ENCODE measurements around the gene DHRSX.

Gene DHRSX

DNA sequence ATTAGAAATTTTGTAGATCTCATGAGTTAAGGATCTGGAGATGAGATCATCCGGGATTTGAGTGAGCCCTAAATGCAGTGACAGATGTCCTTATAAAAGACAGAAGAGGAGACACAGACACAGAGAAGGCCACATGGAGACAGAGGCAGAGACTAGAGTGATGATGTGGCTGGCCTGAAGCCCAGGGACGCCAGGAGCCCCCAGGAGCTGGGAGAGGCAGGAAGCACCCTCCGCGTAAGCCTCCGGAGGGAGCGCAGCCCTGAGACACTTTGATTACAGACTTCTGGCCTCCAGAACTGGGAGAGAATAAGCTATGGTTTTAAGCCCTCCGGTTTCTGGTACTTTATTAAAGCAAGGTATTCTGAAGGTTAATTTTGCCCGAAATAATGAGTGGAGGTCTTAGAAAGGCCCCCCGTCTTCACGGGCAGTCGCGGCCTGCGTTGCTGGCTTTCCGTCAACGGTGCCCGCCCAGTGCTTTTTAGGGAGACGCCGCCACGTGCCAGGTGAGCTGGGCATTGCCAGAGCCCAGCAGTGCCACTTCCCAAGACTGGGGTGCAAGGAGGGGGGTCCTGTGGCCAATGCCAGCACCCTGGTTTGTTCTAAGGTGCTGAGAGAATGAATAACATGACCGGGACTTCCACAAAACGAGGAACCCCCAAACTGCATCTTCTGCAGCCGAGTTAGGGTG, 8.1 kb downstream of the DHRSX start:
- no peak for TF ChIP-seq OSR1 (CRISPR knock-in tag; IDR thresholded peaks at IDR 0.05)
- no peak for TF ChIP-seq ZNF565 (CRISPR knock-in tag; conservative IDR thresholded peaks at IDR 0.05; ENCODE audit: low read depth)
- no peak for TF ChIP-seq ZFP3 (CRISPR knock-in tag; IDR thresholded peaks at IDR 0.05)
- TF ChIP-seq ZFP30 (CRISPR knock-in tag; IDR thresholded peaks at IDR 0.05), result no peak
- no peak for TF ChIP-seq TCF4 (CRISPR knock-in tag; IDR thresholded peaks at IDR 0.05; ENCODE audit: borderline replicate concordance)
- no peak for TF ChIP-seq RARB (CRISPR knock-in tag; IDR thresholded peaks at IDR 0.05)
- ATAC-seq, result no peak

DNA sequence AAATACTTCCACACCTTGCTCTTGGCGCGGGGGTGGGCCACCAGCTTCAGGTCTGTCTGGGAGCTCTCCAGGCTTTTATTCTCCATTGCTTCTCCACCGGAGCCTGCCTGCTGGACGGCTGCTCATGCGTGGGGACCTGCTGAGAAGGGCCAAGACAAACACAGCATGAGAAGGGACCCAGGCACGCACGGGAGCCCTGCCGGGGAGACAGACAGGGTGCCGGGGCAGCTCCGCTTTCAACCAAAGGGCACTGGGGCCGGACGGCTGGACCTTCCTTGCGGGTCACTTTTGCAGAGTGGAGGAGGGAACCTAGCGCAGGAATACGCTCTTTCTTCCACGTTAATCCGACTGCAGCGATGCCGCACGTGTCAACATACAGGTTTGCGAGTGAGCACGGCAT, 10.1 kb downstream of the DHRSX start:
- no peak for ATAC-seq
- TF ChIP-seq SNAI2 (CRISPR knock-in tag; IDR thresholded peaks at IDR 0.05) (no peak), ISL1 (CRISPR knock-in tag; IDR thresholded peaks at IDR 0.05) (no peak), RARB (CRISPR knock-in tag; IDR thresholded peaks at IDR 0.05) (no peak), ZNF70 (CRISPR knock-in tag; IDR thresholded peaks at IDR 0.05) (no peak), ZFP30 (CRISPR knock-in tag; IDR thresholded peaks at IDR 0.05) (no peak)
- TF ChIP-seq, protein P1, sequence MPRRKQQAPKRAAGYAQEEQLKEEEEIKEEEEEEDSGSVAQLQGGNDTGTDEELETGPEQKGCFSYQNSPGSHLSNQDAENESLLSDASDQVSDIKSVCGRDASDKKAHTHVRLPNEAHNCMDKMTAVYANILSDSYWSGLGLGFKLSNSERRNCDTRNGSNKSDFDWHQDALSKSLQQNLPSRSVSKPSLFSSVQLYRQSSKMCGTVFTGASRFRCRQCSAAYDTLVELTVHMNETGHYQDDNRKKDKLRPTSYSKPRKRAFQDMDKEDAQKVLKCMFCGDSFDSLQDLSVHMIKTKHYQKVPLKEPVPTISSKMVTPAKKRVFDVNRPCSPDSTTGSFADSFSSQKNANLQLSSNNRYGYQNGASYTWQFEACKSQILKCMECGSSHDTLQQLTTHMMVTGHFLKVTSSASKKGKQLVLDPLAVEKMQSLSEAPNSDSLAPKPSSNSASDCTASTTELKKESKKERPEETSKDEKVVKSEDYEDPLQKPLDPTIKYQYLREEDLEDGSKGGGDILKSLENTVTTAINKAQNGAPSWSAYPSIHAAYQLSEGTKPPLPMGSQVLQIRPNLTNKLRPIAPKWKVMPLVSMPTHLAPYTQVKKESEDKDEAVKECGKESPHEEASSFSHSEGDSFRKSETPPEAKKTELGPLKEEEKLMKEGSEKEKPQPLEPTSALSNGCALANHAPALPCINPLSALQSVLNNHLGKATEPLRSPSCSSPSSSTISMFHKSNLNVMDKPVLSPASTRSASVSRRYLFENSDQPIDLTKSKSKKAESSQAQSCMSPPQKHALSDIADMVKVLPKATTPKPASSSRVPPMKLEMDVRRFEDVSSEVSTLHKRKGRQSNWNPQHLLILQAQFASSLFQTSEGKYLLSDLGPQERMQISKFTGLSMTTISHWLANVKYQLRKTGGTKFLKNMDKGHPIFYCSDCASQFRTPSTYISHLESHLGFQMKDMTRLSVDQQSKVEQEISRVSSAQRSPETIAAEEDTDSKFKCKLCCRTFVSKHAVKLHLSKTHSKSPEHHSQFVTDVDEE (CRISPR knock-in tag; IDR thresholded peaks at IDR 0.05), result no peak
- TF ChIP-seq, protein P2, sequence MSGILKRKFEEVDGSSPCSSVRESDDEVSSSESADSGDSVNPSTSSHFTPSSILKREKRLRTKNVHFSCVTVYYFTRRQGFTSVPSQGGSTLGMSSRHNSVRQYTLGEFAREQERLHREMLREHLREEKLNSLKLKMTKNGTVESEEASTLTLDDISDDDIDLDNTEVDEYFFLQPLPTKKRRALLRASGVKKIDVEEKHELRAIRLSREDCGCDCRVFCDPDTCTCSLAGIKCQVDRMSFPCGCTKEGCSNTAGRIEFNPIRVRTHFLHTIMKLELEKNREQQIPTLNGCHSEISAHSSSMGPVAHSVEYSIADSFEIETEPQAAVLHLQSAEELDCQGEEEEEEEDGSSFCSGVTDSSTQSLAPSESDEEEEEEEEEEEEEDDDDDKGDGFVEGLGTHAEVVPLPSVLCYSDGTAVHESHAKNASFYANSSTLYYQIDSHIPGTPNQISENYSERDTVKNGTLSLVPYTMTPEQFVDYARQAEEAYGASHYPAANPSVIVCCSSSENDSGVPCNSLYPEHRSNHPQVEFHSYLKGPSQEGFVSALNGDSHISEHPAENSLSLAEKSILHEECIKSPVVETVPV (CRISPR knock-in tag; IDR thresholded peaks at IDR 0.05), result no peak

DNA sequence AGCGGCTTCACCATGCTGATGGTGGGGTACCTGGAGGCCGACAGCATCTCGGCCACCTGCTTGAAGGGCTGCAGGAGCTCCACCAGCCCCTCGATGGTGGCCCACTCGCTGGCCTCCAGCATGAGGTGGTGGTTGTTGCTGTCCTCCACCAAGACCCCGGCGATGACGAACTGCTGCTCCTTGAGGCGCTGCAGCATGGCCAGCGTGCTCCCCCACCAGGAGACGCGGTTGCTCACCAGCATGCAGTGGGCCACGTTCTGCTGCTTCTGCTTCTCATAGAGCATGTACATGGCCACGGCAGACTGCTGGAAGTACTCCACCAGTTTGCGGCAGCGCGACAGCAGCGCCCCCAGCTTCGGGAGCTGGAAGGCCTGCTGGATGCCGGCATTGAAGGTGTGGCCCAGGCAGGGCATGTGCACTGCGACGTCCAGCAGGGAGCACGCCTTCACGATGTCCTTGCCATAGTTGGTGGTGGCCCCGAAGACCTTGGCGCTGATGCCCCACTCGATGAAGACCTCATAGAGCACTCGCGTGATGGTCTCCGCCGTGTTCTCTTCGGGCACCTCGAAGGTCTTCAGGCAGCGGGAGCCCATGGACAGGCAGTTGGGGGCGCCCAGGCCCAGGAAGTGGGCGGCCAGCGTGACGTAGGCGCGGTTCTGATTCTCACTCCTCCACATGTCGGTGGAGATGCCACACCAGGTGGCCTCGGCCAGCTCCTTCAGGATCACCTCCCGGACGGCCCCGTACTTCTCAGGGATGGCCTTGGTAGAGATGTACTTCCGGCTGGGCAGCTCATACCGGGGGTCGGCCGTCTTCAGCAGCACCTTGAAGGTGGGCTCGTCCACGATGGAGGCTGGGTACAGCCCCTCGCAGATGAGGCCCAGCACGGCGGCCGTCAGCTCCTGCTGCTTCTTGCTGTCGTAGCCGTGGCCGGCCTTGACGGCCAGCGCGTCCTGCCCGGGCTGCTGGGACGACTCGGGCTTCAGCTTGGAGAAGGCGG, 11.0 kb downstream of the DHRSX start:
- ATAC-seq, result no peak
- TF ChIP-seq, protein P3, sequence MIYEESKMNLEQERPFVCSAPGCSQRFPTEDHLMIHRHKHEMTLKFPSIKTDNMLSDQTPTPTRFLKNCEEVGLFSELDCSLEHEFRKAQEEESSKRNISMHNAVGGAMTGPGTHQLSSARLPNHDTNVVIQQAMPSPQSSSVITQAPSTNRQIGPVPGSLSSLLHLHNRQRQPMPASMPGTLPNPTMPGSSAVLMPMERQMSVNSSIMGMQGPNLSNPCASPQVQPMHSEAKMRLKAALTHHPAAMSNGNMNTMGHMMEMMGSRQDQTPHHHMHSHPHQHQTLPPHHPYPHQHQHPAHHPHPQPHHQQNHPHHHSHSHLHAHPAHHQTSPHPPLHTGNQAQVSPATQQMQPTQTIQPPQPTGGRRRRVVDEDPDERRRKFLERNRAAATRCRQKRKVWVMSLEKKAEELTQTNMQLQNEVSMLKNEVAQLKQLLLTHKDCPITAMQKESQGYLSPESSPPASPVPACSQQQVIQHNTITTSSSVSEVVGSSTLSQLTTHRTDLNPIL (CRISPR knock-in tag; IDR thresholded peaks at IDR 0.05; ENCODE audit: low read depth), result no peak
- no peak for TF ChIP-seq ZNF8 (CRISPR knock-in tag; IDR thresholded peaks at IDR 0.05)
- TF ChIP-seq CSDC2 (CRISPR knock-in tag; IDR thresholded peaks at IDR 0.05), result no peak
- TF ChIP-seq ZFP3 (CRISPR knock-in tag; IDR thresholded peaks at IDR 0.05), result no peak
- TF ChIP-seq ESRRG (CRISPR knock-in tag; IDR thresholded peaks at IDR 0.05), result no peak
- no peak for TF ChIP-seq ZFP30 (CRISPR knock-in tag; IDR thresholded peaks at IDR 0.05)
- TF ChIP-seq, protein P4, sequence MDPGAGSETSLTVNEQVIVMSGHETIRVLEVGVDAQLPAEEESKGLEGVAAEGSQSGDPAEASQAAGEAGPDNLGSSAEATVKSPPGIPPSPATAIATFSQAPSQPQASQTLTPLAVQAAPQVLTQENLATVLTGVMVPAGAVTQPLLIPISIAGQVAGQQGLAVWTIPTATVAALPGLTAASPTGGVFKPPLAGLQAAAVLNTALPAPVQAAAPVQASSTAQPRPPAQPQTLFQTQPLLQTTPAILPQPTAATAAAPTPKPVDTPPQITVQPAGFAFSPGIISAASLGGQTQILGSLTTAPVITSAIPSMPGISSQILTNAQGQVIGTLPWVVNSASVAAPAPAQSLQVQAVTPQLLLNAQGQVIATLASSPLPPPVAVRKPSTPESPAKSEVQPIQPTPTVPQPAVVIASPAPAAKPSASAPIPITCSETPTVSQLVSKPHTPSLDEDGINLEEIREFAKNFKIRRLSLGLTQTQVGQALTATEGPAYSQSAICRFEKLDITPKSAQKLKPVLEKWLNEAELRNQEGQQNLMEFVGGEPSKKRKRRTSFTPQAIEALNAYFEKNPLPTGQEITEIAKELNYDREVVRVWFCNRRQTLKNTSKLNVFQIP (CRISPR knock-in tag; IDR thresholded peaks at IDR 0.05; ENCODE audit: borderline replicate concordance, low read depth), result no peak
- no peak for TF ChIP-seq PPARA (CRISPR knock-in tag; IDR thresholded peaks at IDR 0.05; ENCODE audit: borderline replicate concordance)
- TF ChIP-seq GLIS3 (CRISPR knock-in tag; IDR thresholded peaks at IDR 0.05), result no peak
- TF ChIP-seq ZNF565 (CRISPR knock-in tag; conservative IDR thresholded peaks at IDR 0.05; ENCODE audit: low read depth), result no peak
- no peak for TF ChIP-seq ARNTL (CRISPR knock-in tag; IDR thresholded peaks at IDR 0.05; ENCODE audit: borderline replicate concordance, low read depth)
- TF ChIP-seq, protein P5, sequence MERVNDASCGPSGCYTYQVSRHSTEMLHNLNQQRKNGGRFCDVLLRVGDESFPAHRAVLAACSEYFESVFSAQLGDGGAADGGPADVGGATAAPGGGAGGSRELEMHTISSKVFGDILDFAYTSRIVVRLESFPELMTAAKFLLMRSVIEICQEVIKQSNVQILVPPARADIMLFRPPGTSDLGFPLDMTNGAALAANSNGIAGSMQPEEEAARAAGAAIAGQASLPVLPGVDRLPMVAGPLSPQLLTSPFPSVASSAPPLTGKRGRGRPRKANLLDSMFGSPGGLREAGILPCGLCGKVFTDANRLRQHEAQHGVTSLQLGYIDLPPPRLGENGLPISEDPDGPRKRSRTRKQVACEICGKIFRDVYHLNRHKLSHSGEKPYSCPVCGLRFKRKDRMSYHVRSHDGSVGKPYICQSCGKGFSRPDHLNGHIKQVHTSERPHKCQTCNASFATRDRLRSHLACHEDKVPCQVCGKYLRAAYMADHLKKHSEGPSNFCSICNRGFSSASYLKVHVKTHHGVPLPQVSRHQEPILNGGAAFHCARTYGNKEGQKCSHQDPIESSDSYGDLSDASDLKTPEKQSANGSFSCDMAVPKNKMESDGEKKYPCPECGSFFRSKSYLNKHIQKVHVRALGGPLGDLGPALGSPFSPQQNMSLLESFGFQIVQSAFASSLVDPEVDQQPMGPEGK (CRISPR knock-in tag; IDR thresholded peaks at IDR 0.05; ENCODE audit: borderline replicate concordance), result no peak
- TF ChIP-seq OSR1 (CRISPR knock-in tag; IDR thresholded peaks at IDR 0.05), result no peak

All from SK-N-SH treated with all-trans-retinoic acid at 6 μM for 48 hours (cell line).